HL-60/S4 treated with phorbol 12-myristate 13-acetate at 8.2 ng/mL for 4 days and 3 days (cell line): Measurements from ENCODE around the gene FOXL2NB.

Experiments used
- in situ Hi-C: fragments of 300-500 bp; cut with MboI; formaldehyde crosslinking; loops from 2 replicates; pipeline ENCODE4 v1.15.0; 2022; ENCODE audit warnings: low sequenced_read_pairs

The FOXL2NB gene

GRCh38 chr3:138946663-138947494 lies at the start of gene FOXL2NB, which contains the start of gene FOXL2:
TSS of gene FOXL2NB (plus strand) at chr3:138947217. CDS start at chr3:138947365, 148 bp downstream.
TSS of gene FOXL2 (minus strand) at chr3:138947137. CDS start at chr3:138946722, 415 bp downstream.
- in situ Hi-C loops = loop anchor here (25.0 kb wide), 2 partner anchors 365 to 485 kb away; no protein-coding TSS in a partner anchor

- in situ Hi-C loops = no loop called here
Observed at GRCh38 chr3:138898301-138898700, 48.7 kb upstream of the FOXL2NB start.

DNA sequence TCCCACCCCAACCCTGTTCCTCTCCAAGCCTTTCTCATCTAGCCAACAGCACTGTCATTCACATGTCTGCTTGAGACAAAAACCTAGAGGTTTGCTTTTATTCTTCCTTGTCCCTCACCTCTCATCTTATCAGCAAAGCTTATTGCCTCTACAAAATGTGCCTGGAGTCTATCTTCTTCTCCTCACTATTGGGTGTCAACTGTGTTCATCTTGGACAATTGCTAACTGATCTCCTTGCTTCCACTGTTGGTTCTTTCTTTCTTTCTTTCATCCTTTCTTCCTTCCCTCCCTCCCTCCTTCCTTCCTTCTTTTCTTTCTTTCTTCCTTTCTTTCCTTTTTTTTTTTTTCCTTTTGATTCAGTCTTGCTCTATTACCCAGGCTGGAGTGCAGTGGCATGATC lies 48.3 kb upstream of the FOXL2NB start:
- in situ Hi-C loops = no loop called here

DNA sequence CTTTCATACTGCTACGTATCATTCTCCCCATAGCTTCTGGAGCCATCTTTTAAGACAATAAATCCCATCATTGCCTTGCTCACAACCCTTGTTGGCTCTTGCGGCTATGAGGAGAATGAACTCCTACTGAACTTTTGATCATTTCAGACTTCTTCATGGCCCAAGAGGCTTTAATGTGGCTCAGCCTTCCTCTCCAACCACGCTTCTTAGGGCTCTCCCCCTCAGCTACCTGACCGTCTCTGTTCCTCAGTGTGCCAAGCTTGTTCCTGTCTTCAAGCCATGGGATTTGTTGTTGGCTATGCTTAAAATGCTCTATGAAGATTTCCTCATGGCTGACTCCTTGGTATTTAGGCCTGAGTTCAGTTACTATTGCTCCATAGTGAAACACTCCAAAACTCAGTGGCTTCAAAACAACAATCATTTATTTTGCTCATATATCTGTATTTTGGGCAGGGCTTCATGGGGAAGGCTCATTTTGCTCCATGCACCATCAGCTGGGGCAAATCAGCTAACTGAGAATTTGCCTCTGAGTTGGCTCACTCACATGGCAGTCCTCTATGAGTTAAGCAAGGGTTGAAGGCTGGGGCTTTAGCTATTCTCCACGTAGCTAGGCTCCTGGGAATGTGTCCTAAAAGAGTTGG lies 47.5 kb upstream of the FOXL2NB start:
- in situ Hi-C loops = no loop called here

DNA sequence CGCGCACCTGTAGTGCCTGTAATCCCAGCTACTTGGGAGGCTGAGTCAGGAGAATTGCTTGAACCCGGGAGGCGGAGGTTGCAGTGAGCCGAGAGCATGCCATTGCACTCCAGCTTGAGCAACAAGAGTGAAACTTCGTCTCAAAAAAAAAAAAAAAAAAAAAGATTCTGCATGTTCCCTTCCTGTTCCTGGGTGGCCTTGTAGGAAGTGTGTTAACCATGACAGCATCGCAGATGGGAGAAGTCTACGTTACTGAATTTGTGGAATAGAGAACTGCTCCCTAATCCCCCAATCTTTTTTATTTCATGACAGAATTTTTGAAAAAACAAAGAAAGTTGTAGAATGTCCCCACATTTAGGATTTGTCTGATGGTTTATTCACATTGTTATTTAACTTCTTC lies 45.5 kb upstream of the FOXL2NB start:
- in situ Hi-C loops = no loop called here

DNA sequence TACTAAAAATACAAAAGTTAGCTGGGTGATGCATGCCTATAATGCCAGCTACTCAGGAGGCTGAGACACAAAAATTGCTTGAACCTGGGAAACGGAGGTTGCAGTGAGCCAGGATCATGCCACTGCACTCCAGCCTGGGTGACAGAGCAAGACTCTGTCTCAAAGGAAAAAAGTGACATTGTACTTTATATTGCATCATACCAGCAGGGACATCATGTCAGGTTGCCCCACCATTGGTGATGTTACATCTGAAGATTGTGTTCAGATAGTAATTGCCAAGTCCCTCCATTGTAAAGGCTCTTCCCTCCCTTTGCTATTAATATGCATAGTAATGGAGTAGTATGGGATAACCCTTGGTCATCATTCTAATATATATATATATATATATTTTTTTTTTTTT lies 44.8 kb upstream of the FOXL2NB start:
- in situ Hi-C loops = no loop called here

- in situ Hi-C loops = no loop called here
Observed at GRCh38 chr3:138907539-138907938, 39.5 kb upstream of the FOXL2NB start.

DNA sequence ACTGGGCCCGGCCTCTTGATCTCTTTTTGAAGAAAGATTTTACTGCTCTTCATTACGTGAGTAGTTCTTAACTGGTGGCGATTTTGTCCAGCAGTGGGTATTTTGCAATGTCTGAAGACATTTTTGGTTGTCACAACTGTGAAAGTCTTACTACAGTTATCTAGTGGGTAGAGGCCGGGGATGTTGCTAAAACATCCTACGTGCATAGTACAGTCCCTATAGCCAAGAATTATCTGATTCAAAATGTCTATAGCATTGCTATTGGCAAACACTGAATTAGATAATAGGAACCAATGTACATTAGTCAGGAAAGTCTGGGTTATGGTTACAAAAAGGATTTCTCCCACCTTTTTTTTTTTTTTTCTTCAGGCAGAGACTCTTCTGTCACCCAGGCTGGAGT lies 38.2 kb upstream of the FOXL2NB start:
- in situ Hi-C loops = no loop called here

- in situ Hi-C loops = loop anchor here (10.0 kb wide), 1 partner anchor 215 kb away; no protein-coding TSS in a partner anchor
Observed at GRCh38 chr3:138909904-138910303, 37.1 kb upstream of the FOXL2NB start.

- in situ Hi-C loops = loop anchor here (10.0 kb wide), 1 partner anchor 217 kb away; no protein-coding TSS in a partner anchor
Observed at GRCh38 chr3:138911621-138912020, 35.4 kb upstream of the FOXL2NB start.

DNA sequence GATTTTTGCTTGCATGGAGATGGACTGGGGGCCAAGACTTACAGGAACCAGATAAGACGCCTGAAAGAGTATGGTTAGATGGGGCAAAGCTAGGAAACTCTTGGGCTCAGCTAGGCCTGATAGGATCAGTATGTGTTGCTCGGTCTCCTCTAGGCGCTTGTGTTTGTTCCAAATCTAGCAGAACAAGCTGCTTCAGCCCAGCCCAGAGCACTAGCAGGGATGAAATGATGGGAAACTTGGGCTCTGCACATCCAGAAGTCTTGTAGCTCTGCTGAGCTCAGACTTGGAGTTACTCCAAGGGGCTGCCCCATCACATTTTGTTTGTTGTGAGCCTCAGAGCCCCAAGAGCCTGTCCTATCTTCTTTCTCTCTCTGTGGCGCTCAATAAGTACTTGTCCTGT lies 34.8 kb upstream of the FOXL2NB start:
- in situ Hi-C loops = loop anchor here (10.0 kb wide), 1 partner anchor 217 kb away; no protein-coding TSS in a partner anchor

DNA sequence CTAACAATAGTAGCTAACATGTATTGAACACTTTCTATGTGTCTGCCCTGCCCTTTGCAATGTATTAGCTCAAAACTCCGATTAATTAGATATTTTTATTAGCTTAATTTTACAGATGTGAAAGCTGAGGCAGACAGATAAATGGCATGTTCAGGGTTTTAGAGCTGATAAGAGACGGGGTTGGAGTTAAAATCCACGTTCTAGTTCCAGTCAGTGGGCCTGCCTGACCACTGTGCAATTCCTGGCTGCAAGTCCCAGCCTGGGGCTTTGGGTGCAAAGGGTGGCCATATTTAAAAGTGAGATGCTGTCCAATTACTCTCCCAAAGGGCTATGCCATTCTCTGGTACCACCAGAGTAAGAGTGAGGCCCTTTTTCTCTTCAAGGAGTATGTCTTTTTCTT lies 33.3 kb upstream of the FOXL2NB start:
- in situ Hi-C loops = loop anchor here (10.0 kb wide), 1 partner anchor 219 kb away; no protein-coding TSS in a partner anchor

DNA sequence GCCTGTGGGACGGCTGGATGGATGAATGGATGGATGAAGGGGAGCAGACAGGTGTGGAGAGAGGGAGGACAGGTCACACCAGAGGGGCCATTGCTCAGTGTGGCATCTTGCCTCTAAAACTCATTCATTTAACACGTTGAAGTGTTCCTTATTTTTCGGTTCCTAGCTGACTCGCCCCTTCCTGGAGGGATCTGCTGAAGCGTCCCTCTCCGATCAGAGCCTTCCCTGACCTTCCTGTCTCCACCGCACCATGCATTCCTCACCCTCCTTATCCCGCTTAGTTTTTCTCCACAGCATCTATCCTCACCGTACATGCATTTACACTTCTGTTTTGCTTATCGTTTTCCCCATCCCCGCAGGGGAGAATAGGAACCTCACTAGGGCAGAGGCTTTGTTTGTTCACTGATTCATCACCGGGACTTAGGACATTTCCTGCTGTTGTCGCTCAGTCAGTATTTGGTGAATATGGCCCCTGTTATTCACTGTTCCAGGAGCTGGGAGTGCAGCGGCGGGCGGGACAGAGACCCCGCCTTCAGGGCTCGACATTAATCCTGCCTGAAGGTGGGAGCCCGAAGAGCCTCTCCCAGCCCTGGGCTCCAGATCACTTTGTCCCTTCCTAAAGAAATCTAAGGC lies 32.0 kb upstream of the FOXL2NB start:
- in situ Hi-C loops = loop anchor here (10.0 kb wide), 1 partner anchor 220 kb away; no protein-coding TSS in a partner anchor

GRCh38 chr3:138915503-138916498 lies 31.2 kb upstream of the FOXL2NB start:
- in situ Hi-C loops = loop anchor here (10.0 kb wide), 1 partner anchor 221 kb away; no protein-coding TSS in a partner anchor

GRCh38 chr3:138916824-138917223 lies 30.2 kb upstream of the FOXL2NB start:
- in situ Hi-C loops = loop anchor here (10.0 kb wide), 1 partner anchor 222 kb away; no protein-coding TSS in a partner anchor

DNA sequence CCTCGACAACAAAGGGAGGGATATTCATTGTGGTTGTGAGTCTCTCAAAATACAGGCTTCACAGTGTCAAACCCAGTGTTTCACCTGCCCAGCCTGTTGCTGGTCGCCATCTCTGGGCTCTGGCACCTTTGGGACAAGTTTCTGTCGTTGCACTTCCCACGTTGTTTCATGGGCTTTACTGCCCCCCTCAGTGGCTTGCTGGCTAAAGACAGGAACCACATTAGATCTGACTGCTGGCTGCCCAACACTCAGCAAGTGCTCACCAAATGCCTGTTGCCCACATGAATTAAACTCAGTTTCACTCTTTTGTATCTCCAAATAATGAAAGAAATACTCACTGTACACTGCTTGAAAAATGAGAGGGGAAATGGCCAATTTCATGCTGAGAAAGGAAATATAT lies 27.7 kb upstream of the FOXL2NB start:
- in situ Hi-C loops = loop anchor here (10.0 kb wide), 1 partner anchor 225 kb away; no protein-coding TSS in a partner anchor

GRCh38 chr3:138921316-138922292 lies 25.4 kb upstream of the FOXL2NB start:
- in situ Hi-C loops = loop anchor here (10.0 kb wide), 1 partner anchor 337 kb away; no protein-coding TSS in a partner anchor

DNA sequence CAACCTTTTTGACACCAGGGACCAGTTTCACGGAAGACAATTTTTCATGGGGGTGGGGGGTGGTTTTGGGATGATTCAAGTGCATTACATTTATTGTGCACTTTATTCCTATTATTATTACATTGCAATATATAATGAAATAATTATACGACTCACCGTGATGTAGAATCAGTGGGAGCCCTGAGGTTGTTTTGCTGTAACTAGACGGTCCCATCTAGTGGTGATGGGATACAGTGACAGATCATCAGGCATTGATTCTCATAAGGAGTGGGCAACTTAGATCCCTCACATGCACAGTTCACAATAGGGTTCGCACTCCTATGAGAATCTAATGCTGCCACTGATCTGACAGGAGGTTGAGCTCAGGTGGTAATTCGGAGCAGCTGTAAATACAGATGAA lies 24.6 kb upstream of the FOXL2NB start:
- in situ Hi-C loops = loop anchor here (10.0 kb wide), 1 partner anchor 338 kb away; no protein-coding TSS in a partner anchor
